Breast epithelium (tissue), 4 donors: Measurements from ENCODE around the gene GCN1. TPM values are rescaled to one million over a fixed set of nuclear protein-coding genes. Genes with fewer than 3 reads are reported as not detected.

Experiments used
- DNase-seq, 2 donors: peaks; one replicate each; pipeline ENCODE4 v3.0.0-alpha.2; 2019; ENCODE audit warnings: low spot score in 2 of 2
- H3K27ac ChIP-seq, 2 donors: fragments of 200-600 bp; sonication (generic) in 1 of 2; one replicate each; pipeline ENCODE4 v1.5.1; 2016 to 2019; ENCODE audit warnings: mild to moderate bottlenecking in 1 of 2
- H3K27me3 ChIP-seq, 2 donors: fragments of 200-600 bp; sonication (generic) in 1 of 2; one replicate each; pipeline versions ENCODE4 v1.5.1 to v1.6.0; 2017 to 2019; ENCODE audit warnings: control low read depth in 1 of 2, mild to moderate bottlenecking in 1 of 2
- H3K36me3 ChIP-seq: fragments of 200-600 bp; one replicate; pipeline ENCODE4 v1.5.1; 2019
- H3K4me1 ChIP-seq, 2 donors: fragments of 200-600 bp; sonication (generic); one replicate each; pipeline ENCODE4 v1.5.1; 2016 to 2019; ENCODE audit warnings: control low read depth in 1 of 2
- H3K4me3 ChIP-seq, 3 donors: fragments of 200-600 bp; sonication (generic); 1 replicate in 2 of 3; 2 replicates in 1 of 3; pipeline ENCODE4 v1.5.1; 2016 to 2019; ENCODE audit warnings: mild to moderate bottlenecking in 3 of 3, moderate library complexity in 2 of 3
- H3K9me3 ChIP-seq, 2 donors: fragments of 200-600 bp; sonication (generic) in 1 of 2; one replicate each; pipeline ENCODE4 v1.5.1; 2016 to 2019; ENCODE audit warnings: control low read depth in 1 of 2
- CTCF ChIP-seq, 3 donors: fragments of 450-650 bp; IDR thresholded peaks; one replicate each; pipeline ENCODE4 v1.5.1; 2016 to 2017; ENCODE audit warnings: antibody characterized with exemption in 3 of 3, mild to moderate bottlenecking in 3 of 3, moderate library complexity in 3 of 3
- POLR2A ChIP-seq: fragments of 450-650 bp; IDR thresholded peaks from one replicate; pipeline ENCODE4 v1.6.1; 2016; ENCODE audit warnings: antibody characterized with exemption, mild to moderate bottlenecking, moderate library complexity
- POLR2AphosphoS5 ChIP-seq, 3 donors: sonication (generic); formaldehyde crosslinking; IDR thresholded peaks; one replicate each; pipeline ENCODE4 v1.6.1; 2017; ENCODE audit warnings: antibody characterized with exemption in 3 of 3
- intact Hi-C: fragments of 100-400 bp; cut with DNase I; formaldehyde crosslinking; loops from one replicate; pipeline ENCODE4 v1.15.1; 2023; ENCODE audit warnings: low total_unique reads
- total RNA-seq, 3 donors: library from RNA; depleted of rRNA; stranded (reverse); fragments of >200 nt; gene quantifications; one replicate each; pipeline ENCODE4 v1.1.0, GENCODE V29; 2016

GCN1 gene
- total RNA-seq, 3 donors from 2014 or later: 50.1 to 79.6 (median 73.4) TPM

GRCh38 chr12:120132054-120132836 lies 62.3 kb downstream of the GCN1 start:
- TF ChIP-seq POLR2A: no peak
- TF ChIP-seq CTCF (IDR thresholded peaks at IDR 0.05): no peak
- TF ChIP-seq POLR2AphosphoS5 (IDR thresholded peaks at IDR 0.05): no peak
- Histone ChIP-seq H3K4me1 (no peaks in the 10 kb centered on the region), H3K27me3 (no peaks in the 10 kb centered on the region), H3K9me3 (no peaks in the 10 kb centered on the region), H3K27ac (no peak overlapping the region), H3K36me3 (peaks cover 18% of the 10 kb centered on the region), H3K4me3 (no peak overlapping the region)
- DNase-seq: no peak
- intact Hi-C loops: no loop called here

GRCh38 chr12:120131116-120131515 lies 63.4 kb downstream of the GCN1 start:
- H3K9me3 ChIP-seq: no peaks in the 10 kb centered on the region
- peaks cover 9% of the 10 kb centered on the region for H3K36me3 ChIP-seq
- TF ChIP-seq POLR2AphosphoS5 (IDR thresholded peaks at IDR 0.05) (no peak), POLR2A (no peak), CTCF (IDR thresholded peaks at IDR 0.05) (no peak)
- H3K4me1 ChIP-seq: no peaks in the 10 kb centered on the region
- no peak overlapping the region for H3K27ac ChIP-seq
- H3K27me3 ChIP-seq: no peaks in the 10 kb centered on the region
- no peak overlapping the region for H3K4me3 ChIP-seq
- no peak for DNase-seq
- intact Hi-C loops: no loop called here

GRCh38 chr12:120130011-120130410 lies 64.5 kb downstream of the GCN1 start:
- no peaks in the 10 kb centered on the region for H3K9me3 ChIP-seq
- H3K27me3 ChIP-seq: no peaks in the 10 kb centered on the region
- no peaks in the 10 kb centered on the region for H3K4me1 ChIP-seq
- no peak for DNase-seq
- no peak overlapping the region for H3K4me3 ChIP-seq
- intact Hi-C loops: no loop called here
- peaks cover 9% of the 10 kb centered on the region for H3K36me3 ChIP-seq
- TF ChIP-seq POLR2A (no peak), CTCF (IDR thresholded peaks at IDR 0.05) (no peak), POLR2AphosphoS5 (IDR thresholded peaks at IDR 0.05) (no peak)
- no peak overlapping the region for H3K27ac ChIP-seq

GRCh38 chr12:120126635-120127005 lies 67.9 kb downstream of the GCN1 start:
- no peak overlapping the region for H3K4me3 ChIP-seq
- no peaks in the 10 kb centered on the region for H3K27me3 ChIP-seq
- H3K27ac ChIP-seq: peak overlapping the region; percentile 12 to 73
- DNase-seq: no peak
- H3K4me1 ChIP-seq: no peaks in the 10 kb centered on the region
- TF ChIP-seq CTCF (IDR thresholded peaks at IDR 0.05) (no peak), POLR2AphosphoS5 (IDR thresholded peaks at IDR 0.05) (no peak), POLR2A (no peak)
- no peaks in the 10 kb centered on the region for H3K9me3 ChIP-seq
- peaks cover 1% of the 10 kb centered on the region for H3K36me3 ChIP-seq
- intact Hi-C loops: no loop called here

- DNase-seq: no peak
- Histone ChIP-seq H3K27me3 (no peaks in the 10 kb centered on the region), H3K27ac (peak overlapping the region; percentile 12 to 73), H3K36me3 (no peaks in the 10 kb centered on the region), H3K9me3 (no peaks in the 10 kb centered on the region), H3K4me1 (no peaks in the 10 kb centered on the region), H3K4me3 (no peak overlapping the region)
- intact Hi-C loops: no loop called here
- TF ChIP-seq POLR2A (no peak), POLR2AphosphoS5 (IDR thresholded peaks at IDR 0.05) (no peak)
Measured at GRCh38 chr12:120125792-120126634, 68.5 kb downstream of the GCN1 start.
